WTC11 (cell line): ENCODE data around the gene YIPF2. TPM values are rescaled to one million over a fixed set of nuclear protein-coding genes. Genes with fewer than 3 reads are reported as not detected.

Source experiments
- ATAC-seq: fragments of 200-7000 bp; cut with Tn5 transposase; 2 replicates; pipeline ENCODE4 v1.10.0; 2021; ENCODE audit warnings: mild to moderate bottlenecking, moderate library complexity
- CTCF ChIA-PET: fragments of 300-600 bp; sonication (Branson Sonifier 250); formaldehyde crosslinking; loops from one replicate; lab custom pipeline; 2021; ENCODE audit warnings: antibody characterized with exemption; lab: Charles Lee
- POLR2A ChIA-PET: fragments of 350-600 bp; sonication (Branson Sonifier 250); formaldehyde crosslinking; loops from one replicate; lab custom pipeline; 2021; ENCODE audit warnings: antibody characterized with exemption; lab: Charles Lee
- DNase-seq: peaks from one replicate; pipeline ENCODE4 v3.0.0; 2021; ENCODE audit warnings: low spot score
- H3K27ac Mint-ChIP-seq: 2 replicates; pipeline ENCODE4 v1.8.0; 2021; ENCODE audit warnings: mixed read lengths
- H3K27me3 Mint-ChIP-seq: 2 replicates; pipeline ENCODE4 v1.8.0; 2021; ENCODE audit warnings: low read depth, mild to moderate bottlenecking, moderate library complexity, mixed read lengths
- H3K36me3 Mint-ChIP-seq: 2 replicates; pipeline ENCODE4 v1.8.0; 2021; ENCODE audit warnings: mixed read lengths
- H3K4me1 Mint-ChIP-seq: 2 replicates; pipeline ENCODE4 v1.8.0; 2022; ENCODE audit warnings: mixed read lengths
- H3K4me3 Mint-ChIP-seq: 2 replicates; pipeline ENCODE4 v1.8.0; 2021; ENCODE audit warnings: mild to moderate bottlenecking, moderate library complexity, mixed read lengths
- H3K9me3 Mint-ChIP-seq: 2 replicates; pipeline ENCODE4 v1.8.0; 2021; ENCODE audit warnings: mixed read lengths
- MYBL2 ChIP-seq: sonication (generic); formaldehyde crosslinking; IDR thresholded peaks from 2 replicates; pipeline ENCODE4 v1.8.1; 2023; ENCODE audit warnings: mild to moderate bottlenecking, moderate library complexity, missing genetic modification reagents
- NFE2L1 ChIP-seq: sonication (generic); formaldehyde crosslinking; IDR thresholded peaks from 2 replicates; pipeline ENCODE4 v1.8.1; 2023; ENCODE audit warnings: missing genetic modification reagents
- NR2C2 ChIP-seq: sonication (generic); formaldehyde crosslinking; IDR thresholded peaks from 2 replicates; pipeline ENCODE4 v1.8.0; 2022; ENCODE audit warnings: mild to moderate bottlenecking, missing genetic modification reagents
- NR3C1 ChIP-seq: sonication (generic); formaldehyde crosslinking; conservative IDR thresholded peaks from 2 replicates; pipeline ENCODE4 v1.8.1; 2023; ENCODE audit warnings: low read depth, mild to moderate bottlenecking, missing genetic modification reagents
- SMAD4 ChIP-seq: sonication (generic); formaldehyde crosslinking; IDR thresholded peaks from 2 replicates; pipeline ENCODE4 v1.8.0; 2022; ENCODE audit warnings: mild to moderate bottlenecking, missing genetic modification reagents
- SOX15 ChIP-seq: fragments of 250-450 bp; sonication (Bioruptor Pico); IDR thresholded peaks from 2 replicates; pipeline ENCODE4 v1.9.0; 2021; ENCODE audit warnings: mild to moderate bottlenecking
- SP1 ChIP-seq: sonication (generic); formaldehyde crosslinking; conservative IDR thresholded peaks from 2 replicates; pipeline ENCODE4 v1.8.1; 2022; ENCODE audit warnings: missing genetic modification reagents
- TEAD4 ChIP-seq: sonication (generic); formaldehyde crosslinking; IDR thresholded peaks from 2 replicates; pipeline ENCODE4 v1.8.0; 2022; ENCODE audit warnings: mild to moderate bottlenecking, missing genetic modification reagents
- ZBTB21 ChIP-seq: sonication (generic); formaldehyde crosslinking; IDR thresholded peaks from 2 replicates; pipeline ENCODE4 v1.8.1; 2023; ENCODE audit warnings: mild to moderate bottlenecking, missing genetic modification reagents, borderline replicate concordance
- ZNF219 ChIP-seq: sonication (generic); formaldehyde crosslinking; IDR thresholded peaks from 2 replicates; pipeline ENCODE4 v1.8.0; 2023; ENCODE audit warnings: missing genetic modification reagents, mild to moderate bottlenecking, borderline replicate concordance
- ZNF263 ChIP-seq: sonication (generic); formaldehyde crosslinking; IDR thresholded peaks from 2 replicates; pipeline ENCODE4 v1.8.1; 2022; ENCODE audit warnings: low read depth, mild to moderate bottlenecking, moderate library complexity, missing genetic modification reagents
- total RNA-seq: library from RNA; stranded (reverse); gene quantifications from 3 replicates; pipeline ENCODE4 v1.2.3, GENCODE V29; 2021
- TF ChIP-seq, protein P1 (sequence below): sonication (generic); formaldehyde crosslinking; IDR thresholded peaks from 2 replicates; pipeline ENCODE4 v1.8.1; 2023; ENCODE audit warnings: mild to moderate bottlenecking, moderate library complexity, missing genetic modification reagents
- TF ChIP-seq, protein P2 (sequence below): fragments of 200-600 bp; IDR thresholded peaks from 2 replicates; pipeline ENCODE4 v1.8.0; 2022; ENCODE audit warnings: antibody characterized with exemption
- TF ChIP-seq, protein P3 (sequence below): sonication (generic); formaldehyde crosslinking; IDR thresholded peaks from 2 replicates; pipeline ENCODE4 v1.8.0; 2022; ENCODE audit warnings: mild to moderate bottlenecking, missing genetic modification reagents
- TF ChIP-seq, protein P4 (sequence below): fragments of 250-450 bp; sonication (Bioruptor Pico); IDR thresholded peaks from 2 replicates; pipeline ENCODE4 v1.9.0; 2021; ENCODE audit warnings: moderate library complexity, mild to moderate bottlenecking, inconsistent platforms, borderline replicate concordance
- TF ChIP-seq, protein P5 (sequence below): sonication (generic); formaldehyde crosslinking; IDR thresholded peaks from 2 replicates; pipeline ENCODE4 v1.8.1; 2023; ENCODE audit warnings: mild to moderate bottlenecking, missing genetic modification reagents, borderline replicate concordance
- TF ChIP-seq, protein P6 (sequence below): sonication (generic); formaldehyde crosslinking; IDR thresholded peaks from 2 replicates; pipeline ENCODE4 v1.8.0; 2022; ENCODE audit warnings: mild to moderate bottlenecking, missing genetic modification reagents

YIPF2 gene
- total RNA-seq, 1 experiment from 2014 or later, result 65.5 TPM

DNA sequence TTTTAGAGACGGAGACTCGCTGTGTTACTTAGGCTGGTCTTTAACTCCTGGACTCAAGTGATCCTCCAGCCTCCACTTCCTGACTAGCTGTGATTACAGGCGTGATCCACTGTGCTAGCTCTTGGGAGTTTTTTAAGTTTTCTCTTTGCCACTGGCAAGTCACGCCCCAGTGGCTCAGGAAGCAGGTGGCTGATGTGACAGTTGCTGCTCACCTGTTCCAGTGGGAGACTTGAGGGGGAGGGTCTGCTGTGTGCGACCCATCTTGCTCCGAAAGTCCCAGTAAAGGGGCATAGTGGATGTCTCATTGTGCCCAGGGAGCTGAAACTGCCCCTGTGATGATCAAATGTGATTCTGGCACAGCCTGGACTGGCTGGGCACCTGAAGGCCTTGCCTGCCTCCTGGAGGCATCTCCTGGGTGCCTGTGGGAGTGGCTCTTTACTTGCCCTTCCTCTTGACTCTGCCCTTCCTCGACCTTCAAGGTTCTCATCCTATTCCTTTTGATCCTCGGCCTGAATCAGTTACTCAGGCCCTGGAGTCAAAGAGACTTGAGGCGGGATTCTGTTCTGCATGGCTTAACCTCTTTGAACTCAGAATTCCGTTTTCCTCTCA, 40.2 kb upstream of the YIPF2 start (continued):
- TF ChIP-seq, protein P1, sequence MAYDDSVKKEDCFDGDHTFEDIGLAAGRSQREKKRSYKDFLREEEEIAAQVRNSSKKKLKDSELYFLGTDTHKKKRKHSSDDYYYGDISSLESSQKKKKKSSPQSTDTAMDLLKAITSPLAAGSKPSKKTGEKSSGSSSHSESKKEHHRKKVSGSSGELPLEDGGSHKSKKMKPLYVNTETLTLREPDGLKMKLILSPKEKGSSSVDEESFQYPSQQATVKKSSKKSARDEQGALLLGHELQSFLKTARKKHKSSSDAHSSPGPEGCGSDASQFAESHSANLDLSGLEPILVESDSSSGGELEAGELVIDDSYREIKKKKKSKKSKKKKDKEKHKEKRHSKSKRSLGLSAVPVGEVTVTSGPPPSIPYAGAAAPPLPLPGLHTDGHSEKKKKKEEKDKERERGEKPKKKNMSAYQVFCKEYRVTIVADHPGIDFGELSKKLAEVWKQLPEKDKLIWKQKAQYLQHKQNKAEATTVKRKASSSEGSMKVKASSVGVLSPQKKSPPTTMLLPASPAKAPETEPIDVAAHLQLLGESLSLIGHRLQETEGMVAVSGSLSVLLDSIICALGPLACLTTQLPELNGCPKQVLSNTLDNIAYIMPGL, result no peak

DNA sequence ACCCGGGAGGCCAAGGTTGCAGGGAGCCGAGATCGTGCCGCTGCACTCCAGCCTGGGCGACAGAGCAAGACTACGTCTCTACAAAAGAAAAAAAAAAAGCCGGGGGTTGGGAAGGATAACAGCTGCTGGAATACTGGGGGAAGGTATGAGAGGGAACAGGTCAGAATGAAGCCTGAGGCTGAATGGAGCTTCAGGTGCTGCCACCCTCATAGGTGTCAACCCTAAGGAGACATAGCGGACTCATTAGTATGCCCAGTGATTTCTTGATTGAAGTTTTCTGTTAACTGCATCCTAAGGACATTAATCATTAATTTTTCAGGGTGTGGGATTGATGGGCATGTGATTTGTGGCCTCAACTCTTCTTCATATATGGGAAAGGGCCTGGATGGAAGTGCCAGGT, 38.4 kb upstream of the YIPF2 start:
- TF ChIP-seq NR2C2 (no peak), TEAD4 (CRISPR knock-in tag) (no peak), NR3C1 (CRISPR knock-in tag) (no peak), SMAD4 (CRISPR knock-in tag) (no peak), ZBTB21 (CRISPR knock-in tag) (no peak), ZNF219 (CRISPR knock-in tag) (no peak)
- TF ChIP-seq, protein P2, sequence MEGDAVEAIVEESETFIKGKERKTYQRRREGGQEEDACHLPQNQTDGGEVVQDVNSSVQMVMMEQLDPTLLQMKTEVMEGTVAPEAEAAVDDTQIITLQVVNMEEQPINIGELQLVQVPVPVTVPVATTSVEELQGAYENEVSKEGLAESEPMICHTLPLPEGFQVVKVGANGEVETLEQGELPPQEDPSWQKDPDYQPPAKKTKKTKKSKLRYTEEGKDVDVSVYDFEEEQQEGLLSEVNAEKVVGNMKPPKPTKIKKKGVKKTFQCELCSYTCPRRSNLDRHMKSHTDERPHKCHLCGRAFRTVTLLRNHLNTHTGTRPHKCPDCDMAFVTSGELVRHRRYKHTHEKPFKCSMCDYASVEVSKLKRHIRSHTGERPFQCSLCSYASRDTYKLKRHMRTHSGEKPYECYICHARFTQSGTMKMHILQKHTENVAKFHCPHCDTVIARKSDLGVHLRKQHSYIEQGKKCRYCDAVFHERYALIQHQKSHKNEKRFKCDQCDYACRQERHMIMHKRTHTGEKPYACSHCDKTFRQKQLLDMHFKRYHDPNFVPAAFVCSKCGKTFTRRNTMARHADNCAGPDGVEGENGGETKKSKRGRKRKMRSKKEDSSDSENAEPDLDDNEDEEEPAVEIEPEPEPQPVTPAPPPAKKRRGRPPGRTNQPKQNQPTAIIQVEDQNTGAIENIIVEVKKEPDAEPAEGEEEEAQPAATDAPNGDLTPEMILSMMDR, result no peak
- TF ChIP-seq, protein P3, sequence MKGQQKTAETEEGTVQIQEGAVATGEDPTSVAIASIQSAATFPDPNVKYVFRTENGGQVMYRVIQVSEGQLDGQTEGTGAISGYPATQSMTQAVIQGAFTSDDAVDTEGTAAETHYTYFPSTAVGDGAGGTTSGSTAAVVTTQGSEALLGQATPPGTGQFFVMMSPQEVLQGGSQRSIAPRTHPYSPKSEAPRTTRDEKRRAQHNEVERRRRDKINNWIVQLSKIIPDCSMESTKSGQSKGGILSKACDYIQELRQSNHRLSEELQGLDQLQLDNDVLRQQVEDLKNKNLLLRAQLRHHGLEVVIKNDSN, result no peak
- no peaks in the 10 kb centered on the region for H3K9me3 Mint-ChIP-seq
- ChIA-PET CTCF (interaction anchor here (1.5 to 4.8 kb wide), 2 partner anchors 25 to 327 kb away, joined by 4 to 28 read pairs; no protein-coding TSS in a partner anchor), POLR2A (interaction anchor here (0.5 to 1.0 kb wide), 3 partner anchors 68 to 690 kb away, joined by 4 to 5 read pairs (median 4); no protein-coding TSS in a partner anchor)
- H3K27ac Mint-ChIP-seq, result peak overlapping the region; percentile 78; the same call in 1 of the 2 replicates
- H3K4me1 Mint-ChIP-seq, result peaks cover 45% of the 10 kb centered on the region
- H3K4me3 Mint-ChIP-seq, result no peak overlapping the region
- 0 out of 2 replicates have a peak, but pooled peaks cover 5% of the 10 kb centered on the region for H3K36me3 Mint-ChIP-seq
- DNase-seq (no peak), ATAC-seq (no peak)
- H3K27me3 Mint-ChIP-seq, result no peaks in the 10 kb centered on the region

DNA sequence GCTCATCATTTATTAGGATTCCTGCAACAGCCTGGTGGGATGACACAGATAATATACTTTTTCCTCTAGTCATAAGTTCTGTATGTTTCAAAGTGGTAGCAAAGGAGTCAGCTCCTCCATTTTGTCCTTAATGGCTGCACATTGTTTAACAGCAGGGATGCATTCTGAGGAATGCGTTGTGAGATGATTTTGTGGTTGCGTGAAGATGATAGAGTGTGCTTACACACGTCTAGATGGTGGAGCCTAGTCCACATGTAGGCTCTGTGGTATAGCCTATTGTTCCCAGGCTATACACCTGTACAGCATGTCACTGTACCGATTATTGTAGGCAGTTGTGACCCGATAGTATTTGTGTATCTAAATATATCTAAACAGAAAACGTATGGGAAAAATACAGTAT, 37.0 kb upstream of the YIPF2 start:
- POLR2A ChIA-PET, result no interaction called here
- 0 out of 2 replicates have a peak, but pooled peaks cover 5% of the 10 kb centered on the region for H3K36me3 Mint-ChIP-seq
- CTCF ChIA-PET, result interaction anchor here (1.0 to 4.8 kb wide), 3 partner anchors 24 to 297 kb away, joined by 3 to 28 read pairs (median 4); partner anchors contain the start of gene DOCK6
- no peak overlapping the region for H3K4me3 Mint-ChIP-seq
- H3K27me3 Mint-ChIP-seq, result no peaks in the 10 kb centered on the region
- H3K27ac Mint-ChIP-seq, result peak overlapping the region; percentile 88
- no peak for TF ChIP-seq ZNF219 (CRISPR knock-in tag)
- TF ChIP-seq, protein P4, sequence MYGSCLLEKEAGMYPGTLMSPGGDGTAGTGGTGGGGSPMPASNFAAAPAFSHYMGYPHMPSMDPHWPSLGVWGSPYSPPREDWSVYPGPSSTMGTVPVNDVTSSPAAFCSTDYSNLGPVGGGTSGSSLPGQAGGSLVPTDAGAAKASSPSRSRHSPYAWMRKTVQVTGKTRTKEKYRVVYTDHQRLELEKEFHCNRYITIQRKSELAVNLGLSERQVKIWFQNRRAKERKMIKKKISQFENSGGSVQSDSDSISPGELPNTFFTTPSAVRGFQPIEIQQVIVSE, result no peak
- TF ChIP-seq SP1 (CRISPR knock-in tag), result no peak
- no peak for TF ChIP-seq SOX15 (CRISPR knock-in tag)
- TF ChIP-seq MYBL2 (CRISPR knock-in tag), result no peak
- TF ChIP-seq NFE2L1 (CRISPR knock-in tag), result no peak
- no peak for TF ChIP-seq ZNF263 (CRISPR knock-in tag)
- TF ChIP-seq, protein P5, sequence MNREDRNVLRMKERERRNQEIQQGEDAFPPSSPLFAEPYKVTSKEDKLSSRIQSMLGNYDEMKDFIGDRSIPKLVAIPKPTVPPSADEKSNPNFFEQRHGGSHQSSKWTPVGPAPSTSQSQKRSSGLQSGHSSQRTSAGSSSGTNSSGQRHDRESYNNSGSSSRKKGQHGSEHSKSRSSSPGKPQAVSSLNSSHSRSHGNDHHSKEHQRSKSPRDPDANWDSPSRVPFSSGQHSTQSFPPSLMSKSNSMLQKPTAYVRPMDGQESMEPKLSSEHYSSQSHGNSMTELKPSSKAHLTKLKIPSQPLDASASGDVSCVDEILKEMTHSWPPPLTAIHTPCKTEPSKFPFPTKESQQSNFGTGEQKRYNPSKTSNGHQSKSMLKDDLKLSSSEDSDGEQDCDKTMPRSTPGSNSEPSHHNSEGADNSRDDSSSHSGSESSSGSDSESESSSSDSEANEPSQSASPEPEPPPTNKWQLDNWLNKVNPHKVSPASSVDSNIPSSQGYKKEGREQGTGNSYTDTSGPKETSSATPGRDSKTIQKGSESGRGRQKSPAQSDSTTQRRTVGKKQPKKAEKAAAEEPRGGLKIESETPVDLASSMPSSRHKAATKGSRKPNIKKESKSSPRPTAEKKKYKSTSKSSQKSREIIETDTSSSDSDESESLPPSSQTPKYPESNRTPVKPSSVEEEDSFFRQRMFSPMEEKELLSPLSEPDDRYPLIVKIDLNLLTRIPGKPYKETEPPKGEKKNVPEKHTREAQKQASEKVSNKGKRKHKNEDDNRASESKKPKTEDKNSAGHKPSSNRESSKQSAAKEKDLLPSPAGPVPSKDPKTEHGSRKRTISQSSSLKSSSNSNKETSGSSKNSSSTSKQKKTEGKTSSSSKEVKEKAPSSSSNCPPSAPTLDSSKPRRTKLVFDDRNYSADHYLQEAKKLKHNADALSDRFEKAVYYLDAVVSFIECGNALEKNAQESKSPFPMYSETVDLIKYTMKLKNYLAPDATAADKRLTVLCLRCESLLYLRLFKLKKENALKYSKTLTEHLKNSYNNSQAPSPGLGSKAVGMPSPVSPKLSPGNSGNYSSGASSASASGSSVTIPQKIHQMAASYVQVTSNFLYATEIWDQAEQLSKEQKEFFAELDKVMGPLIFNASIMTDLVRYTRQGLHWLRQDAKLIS (CRISPR knock-in tag), result no peak
- TF ChIP-seq, protein P6, sequence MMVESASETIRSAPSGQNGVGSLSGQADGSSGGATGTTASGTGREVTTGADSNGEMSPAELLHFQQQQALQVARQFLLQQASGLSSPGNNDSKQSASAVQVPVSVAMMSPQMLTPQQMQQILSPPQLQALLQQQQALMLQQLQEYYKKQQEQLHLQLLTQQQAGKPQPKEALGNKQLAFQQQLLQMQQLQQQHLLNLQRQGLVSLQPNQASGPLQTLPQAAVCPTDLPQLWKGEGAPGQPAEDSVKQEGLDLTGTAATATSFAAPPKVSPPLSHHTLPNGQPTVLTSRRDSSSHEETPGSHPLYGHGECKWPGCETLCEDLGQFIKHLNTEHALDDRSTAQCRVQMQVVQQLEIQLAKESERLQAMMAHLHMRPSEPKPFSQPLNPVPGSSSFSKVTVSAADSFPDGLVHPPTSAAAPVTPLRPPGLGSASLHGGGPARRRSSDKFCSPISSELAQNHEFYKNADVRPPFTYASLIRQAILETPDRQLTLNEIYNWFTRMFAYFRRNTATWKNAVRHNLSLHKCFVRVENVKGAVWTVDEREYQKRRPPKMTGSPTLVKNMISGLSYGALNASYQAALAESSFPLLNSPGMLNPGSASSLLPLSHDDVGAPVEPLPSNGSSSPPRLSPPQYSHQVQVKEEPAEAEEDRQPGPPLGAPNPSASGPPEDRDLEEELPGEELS (CRISPR knock-in tag), result no peak
- ATAC-seq, result no peak
- H3K9me3 Mint-ChIP-seq, result no peaks in the 10 kb centered on the region
- DNase-seq, result no peak
- H3K4me1 Mint-ChIP-seq, result peaks cover 45% of the 10 kb centered on the region
